Caco-2 (cell line): ENCODE data around the gene C19orf44. TPM values are rescaled to one million over a fixed set of nuclear protein-coding genes. Genes with fewer than 3 reads are reported as not detected.
A peak's percentile ranks its signal among the peaks of the same experiment; 100 is the strongest.
"Not testable (repeated sequence)": the region's sequence is repeated elsewhere in the genome, so short reads cannot be mapped to it uniquely, and the experiment has no call there.

Source experiments
- BruUV-seq: library from RNA; stranded (reverse); fragments of 400-500 nt; replicated peaks from 2 replicates; lab custom pipeline; 2021; lab: Mats Ljungman, UMichigan
- CTCF ChIA-PET: fragments of 300-600 bp; sonication (Branson Sonifier 250); formaldehyde crosslinking; loops from one replicate; lab custom pipeline; 2022; ENCODE audit warnings: antibody characterized with exemption; lab: Charles Lee
- POLR2A ChIA-PET: fragments of 300-600 bp; sonication (Branson Sonifier 250); formaldehyde crosslinking; loops from one replicate; lab custom pipeline; 2022; ENCODE audit warnings: antibody characterized with exemption; lab: Charles Lee
- DNase-seq, 2 experiments: peaks; one replicate each; pipeline versions ENCODE4 v3.0.0 to v3.0.0-alpha.2; 2020 to 2022
- H3K27me3 ChIP-seq: replicated peaks from 2 replicates; pipeline ENCODE4 v1.6.0; 2011; ENCODE audit warnings: low read length; ENCODE audit not compliant: control insufficient read depth, insufficient read depth
- H3K36me3 ChIP-seq: 2 replicates; pipeline ENCODE4 v1.5.1; 2011; ENCODE audit warnings: low read length; ENCODE audit not compliant: control insufficient read depth, insufficient read depth
- H3K4me1 ChIP-seq: fragments of 250-450 bp; sonication (Bioruptor Pico); 2 replicates; pipeline ENCODE4 v1.5.1; 2020; ENCODE audit warnings: mild to moderate bottlenecking
- H3K4me3 ChIP-seq: 2 replicates; pipeline ENCODE4 v1.5.1; 2011; ENCODE audit warnings: low read depth, mild to moderate bottlenecking, control low read depth, low read length
- H3K9me3 ChIP-seq: fragments of 250-450 bp; sonication (Bioruptor Pico); 2 replicates; pipeline ENCODE4 v1.5.1; 2020; ENCODE audit warnings: mild to moderate bottlenecking, moderate library complexity
- H3K27ac Mint-ChIP-seq: one replicate; pipeline ENCODE4 v1.8.0; 2022; ENCODE audit warnings: mixed read lengths; ENCODE audit not compliant: unreplicated experiment
- H3K27me3 Mint-ChIP-seq: one replicate; pipeline ENCODE4 v1.8.0; 2022; ENCODE audit warnings: mixed read lengths; ENCODE audit not compliant: insufficient read depth, unreplicated experiment
- H3K36me3 Mint-ChIP-seq: one replicate; pipeline ENCODE4 v1.8.0; 2022; ENCODE audit warnings: mild to moderate bottlenecking, mixed read lengths; ENCODE audit not compliant: insufficient read depth, unreplicated experiment
- H3K4me1 Mint-ChIP-seq: one replicate; pipeline ENCODE4 v1.8.0; 2022; ENCODE audit warnings: low read depth, mixed read lengths; ENCODE audit not compliant: unreplicated experiment
- H3K4me3 Mint-ChIP-seq: one replicate; pipeline ENCODE4 v1.8.0; 2022; ENCODE audit warnings: mild to moderate bottlenecking, moderate library complexity, mixed read lengths; ENCODE audit not compliant: unreplicated experiment
- H3K9me3 Mint-ChIP-seq: one replicate; pipeline ENCODE4 v1.8.0; 2022; ENCODE audit warnings: mixed read lengths; ENCODE audit not compliant: unreplicated experiment
- CTCF ChIP-seq, 2 experiments: fragments of 200-600 bp in 1 of 2; IDR thresholded peaks; 1 replicate in 1 of 2; 2 replicates in 1 of 2; pipeline versions ENCODE4 v1.5.1 to v1.8.0; 2011 to 2022; ENCODE audit warnings: antibody characterized with exemption in 1 of 2, control low read depth in 1 of 2, inconsistent platforms in 1 of 2, low read depth in 1 of 2, low read length in 1 of 2, mild to moderate bottlenecking in 1 of 2, moderate library complexity in 1 of 2; ENCODE audit not compliant: insufficient read depth in 1 of 2, severe bottlenecking in 1 of 2, unreplicated experiment in 1 of 2
- intact Hi-C: fragments of 100-400 bp; cut with micrococcal nuclease; formaldehyde crosslinking; loops from one replicate; pipeline ENCODE4 v1.10.0; 2022; ENCODE audit not compliant: unreplicated experiment
- total RNA-seq: library from RNA; stranded (reverse); gene quantifications from 2 replicates; pipeline ENCODE4 v1.2.3, GENCODE V29; 2022

C19orf44 gene
- total RNA-seq, 1 experiment from 2014 or later: 3.4 TPM

- no peak overlapping the region for H3K4me3 Mint-ChIP-seq
- DNase-seq: no peak
- intact Hi-C loops: no loop called here
- Histone ChIP-seq H3K4me3 (no peak overlapping the region), H3K9me3 (no peaks in the 10 kb centered on the region), H3K4me1 (no peaks in the 10 kb centered on the region), H3K36me3 (no peaks in the 10 kb centered on the region), H3K27me3 (no peaks in the 10 kb centered on the region)
- H3K4me1 Mint-ChIP-seq: no peaks in the 10 kb centered on the region
- TF ChIP-seq CTCF (IDR thresholded peaks at IDR 0.05; ENCODE audit: insufficient read depth in 1 of 2, low read depth in 1 of 2, low read length in 1 of 2, severe bottlenecking in 1 of 2, unreplicated experiment in 1 of 2): no peak
- CTCF ChIA-PET: no interaction called here
- peaks cover 22% of the 10 kb centered on the region for H3K36me3 Mint-ChIP-seq
- POLR2A ChIA-PET: no interaction called here
- BruUV-seq: no TSS peak
- H3K27ac Mint-ChIP-seq: no peak overlapping the region
- H3K9me3 Mint-ChIP-seq: no peaks in the 10 kb centered on the region
- no peaks in the 10 kb centered on the region for H3K27me3 Mint-ChIP-seq
Observed at GRCh38 chr19:16509141-16510061, 13.2 kb downstream of the C19orf44 start.

- intact Hi-C loops, H3K4me1 Mint-ChIP-seq, POLR2A ChIA-PET, H3K4me1 ChIP-seq, H3K9me3 ChIP-seq, H3K27me3 ChIP-seq, H3K27ac Mint-ChIP-seq, H3K36me3 ChIP-seq, H3K9me3 Mint-ChIP-seq, BruUV-seq, DNase-seq, H3K4me3 ChIP-seq, H3K27me3 Mint-ChIP-seq, CTCF ChIA-PET, H3K4me3 Mint-ChIP-seq: not testable (repeated sequence)
- H3K36me3 Mint-ChIP-seq: peaks cover 32% of the 10 kb centered on the region
Observed at GRCh38 chr19:16512611-16513010, 16.4 kb downstream of the C19orf44 start.

- CTCF ChIA-PET: interaction anchor here (0.9 to 1.4 kb wide), 4 partner anchors 19 to 73 kb away, joined by 4 to 8 read pairs (median 6); partner anchors contain the start of genes C19orf44 and CALR3
- no TSS peak for BruUV-seq
- no peak overlapping the region for H3K27ac Mint-ChIP-seq
- TF ChIP-seq CTCF (IDR thresholded peaks at IDR 0.05; ENCODE audit: insufficient read depth in 1 of 2, low read depth in 1 of 2, low read length in 1 of 2, severe bottlenecking in 1 of 2, unreplicated experiment in 1 of 2): peak in 1 of 2 experiments; percentile 13
- H3K4me3 Mint-ChIP-seq: no peak overlapping the region
- H3K4me1 Mint-ChIP-seq: no peaks in the 10 kb centered on the region
- Histone ChIP-seq H3K27me3 (no peaks in the 10 kb centered on the region), H3K4me1 (no peaks in the 10 kb centered on the region), H3K36me3 (no peaks in the 10 kb centered on the region), H3K9me3 (no peaks in the 10 kb centered on the region), H3K4me3 (no peak overlapping the region)
- no peaks in the 10 kb centered on the region for H3K27me3 Mint-ChIP-seq
- intact Hi-C loops: loop anchor here (2.0 kb wide), 1 partner anchor 74 kb away; no protein-coding TSS in a partner anchor
- POLR2A ChIA-PET: no interaction called here
- H3K9me3 Mint-ChIP-seq: no peaks in the 10 kb centered on the region
- peaks cover 47% of the 10 kb centered on the region for H3K36me3 Mint-ChIP-seq
- peak in 1 of 2 experiments; percentile 24 for DNase-seq
Observed at GRCh38 chr19:16514383-16515019, 18.3 kb downstream of the C19orf44 start.
